Transverse colon (tissue), 3 donors: Measurements from ENCODE around the gene ATE1.

ENCODE experiments used
- CTCF ChIP-seq, 5 experiments: fragments of 200-600 bp in 3 of 5; fragments of 450-650 bp in 2 of 5; sonication (generic) in 3 of 5; IDR thresholded peaks; 1 replicate in 2 of 5; 2 replicates in 3 of 5; pipeline ENCODE4 v1.5.1; 2016 to 2017; ENCODE audit warnings: antibody characterized with exemption in 5 of 5, inconsistent platforms in 3 of 5, mild to moderate bottlenecking in 2 of 5, moderate library complexity in 1 of 5
- POLR2A ChIP-seq: fragments of 450-650 bp; IDR thresholded peaks from one replicate; pipeline ENCODE4 v1.6.1; 2016; ENCODE audit warnings: antibody characterized with exemption, mild to moderate bottlenecking, moderate library complexity

GRCh38 chr10:121751191-121751760 lies 176.6 kb downstream of the ATE1 start:
- TF ChIP-seq CTCF (IDR thresholded peaks at IDR 0.05) (no peak), POLR2A (no peak)
